Calu3 (cell line): ENCODE measurements around the gene WDSUB1. TPM values are rescaled to one million over a fixed set of nuclear protein-coding genes. Genes with fewer than 3 reads are reported as not detected.
A peak's percentile ranks its signal among the peaks of the same experiment; 100 is the strongest.

Experiments
- Bru-seq: library from RNA; stranded (reverse); fragments of 400-500 nt; gene quantifications from one replicate; lab custom pipeline; 2021; lab: Mats Ljungman, UMichigan
- BruChase-seq, 2 experiments: library from RNA; stranded (reverse); fragments of 400-500 nt; gene quantifications; one replicate each; lab custom pipeline; 2021; lab: Mats Ljungman, UMichigan
- BruUV-seq: library from RNA; stranded (reverse); fragments of 400-500 nt; replicated peaks from 2 replicates; lab custom pipeline; 2021; lab: Mats Ljungman, UMichigan
- CTCF ChIA-PET: fragments of 300-600 bp; sonication (Branson Sonifier 250); formaldehyde crosslinking; loops from one replicate; lab custom pipeline; 2022; ENCODE audit warnings: antibody characterized with exemption; lab: Charles Lee
- DNase-seq: peaks from one replicate; pipeline ENCODE4 v3.0.0; 2022
- H3K27ac Mint-ChIP-seq: one replicate; pipeline ENCODE4 v1.8.0; 2022; ENCODE audit warnings: mixed read lengths; ENCODE audit not compliant: unreplicated experiment
- H3K27me3 Mint-ChIP-seq: one replicate; pipeline ENCODE4 v1.8.0; 2022; ENCODE audit warnings: mixed read lengths; ENCODE audit not compliant: unreplicated experiment
- H3K36me3 Mint-ChIP-seq: one replicate; pipeline ENCODE4 v1.8.0; 2022; ENCODE audit warnings: mild to moderate bottlenecking, moderate library complexity, mixed read lengths; ENCODE audit not compliant: insufficient read depth, unreplicated experiment
- H3K4me1 Mint-ChIP-seq: one replicate; pipeline ENCODE4 v1.8.0; 2022; ENCODE audit warnings: mild to moderate bottlenecking, low read depth, mixed read lengths; ENCODE audit not compliant: unreplicated experiment
- H3K4me3 Mint-ChIP-seq: one replicate; pipeline ENCODE4 v1.8.0; 2022; ENCODE audit warnings: mild to moderate bottlenecking, low read depth, moderate library complexity, mixed read lengths; ENCODE audit not compliant: unreplicated experiment
- H3K9me3 Mint-ChIP-seq: one replicate; pipeline ENCODE4 v1.8.0; 2022; ENCODE audit warnings: low read depth, mixed read lengths; ENCODE audit not compliant: unreplicated experiment
- CTCF ChIP-seq: fragments of 200-600 bp; IDR thresholded peaks from one replicate; pipeline ENCODE4 v1.8.0; 2022; ENCODE audit warnings: antibody characterized with exemption; ENCODE audit not compliant: unreplicated experiment
- intact Hi-C: fragments of 100-400 bp; cut with micrococcal nuclease; formaldehyde crosslinking; loops from one replicate; pipeline ENCODE4 v1.10.0; 2022; ENCODE audit not compliant: unreplicated experiment
- long read RNA-seq: library from polyadenylated mRNA; stranded (forward); transcript quantifications from one replicate; pipeline ENCODE4 v2.0.0, GENCODE V29; 2022
- total RNA-seq: library from RNA; stranded (reverse); gene quantifications from 2 replicates; pipeline ENCODE4 v1.2.3, GENCODE V29; 2022

WDSUB1 gene
- 6.7 and 7.3 TPM in 2 replicates for total RNA-seq
- percentile 66 among the genes with signal in this experiment for Bru-seq, nascent RNA
- BruChase-seq, experiment 1, labeled RNA remaining after a 6-hour chase, result percentile 56 among the genes with signal in this experiment
- percentile 66 among the genes with signal in this experiment for BruChase-seq, experiment 2, labeled RNA remaining after a 2-hour chase
- long read RNA-seq, transcript WDSUB1-202 (11 exons, 1,912 nt), result major isoform, 7 of 17 reads
- long read RNA-seq, partial matches to known transcripts, result 0 of 17 reads
- long read RNA-seq, other reads (novel, unspliced or antisense), result 8 of 17 reads

- intact Hi-C loops, result no loop called here
- H3K4me1 Mint-ChIP-seq, result peaks cover 36% of the 10 kb centered on the region
- DNase-seq, result peak; percentile 66
- H3K27ac Mint-ChIP-seq, result peak within 1 kb of the TSS; percentile 60
- CTCF ChIA-PET, result interaction anchor here (0.7 to 1.1 kb wide), 3 partner anchors 11 to 27 kb away, joined by 3 to 4 read pairs (median 4); no protein-coding TSS in a partner anchor
- no peaks in the 10 kb centered on the region for H3K9me3 Mint-ChIP-seq
- H3K36me3 Mint-ChIP-seq, result peaks cover 18% of the 10 kb centered on the region
- no TSS peak for BruUV-seq
- no peaks in the 10 kb centered on the region for H3K27me3 Mint-ChIP-seq
- H3K4me3 Mint-ChIP-seq, result peak within 1 kb of the TSS; percentile 83
- TF ChIP-seq CTCF, result no peak
Observed at GRCh38 chr2:159285929-159286708, at the start of gene WDSUB1. Gene WDSUB1, minus strand, starts transcription at chr2:159286703. Its CDS starts 3,634 bp downstream, at chr2:159283069.

- no peaks in the 10 kb centered on the region for H3K27me3 Mint-ChIP-seq
- TF ChIP-seq CTCF, result no peak
- intact Hi-C loops, result no loop called here
- H3K27ac Mint-ChIP-seq, result no peak overlapping the region
- DNase-seq, result no peak
- H3K4me1 Mint-ChIP-seq, result peaks cover 9% of the 10 kb centered on the region
- no peaks in the 10 kb centered on the region for H3K9me3 Mint-ChIP-seq
- no TSS peak for BruUV-seq
- CTCF ChIA-PET, result interaction anchor here (0.6 kb wide), 1 partner anchor 29 kb away, joined by 4 read pairs; no protein-coding TSS in a partner anchor
- no peaks in the 10 kb centered on the region for H3K36me3 Mint-ChIP-seq
- no peak overlapping the region for H3K4me3 Mint-ChIP-seq
Observed at GRCh38 chr2:159326569-159327255, 40.2 kb upstream of the WDSUB1 start.

- BruUV-seq, result no TSS peak
Observed at GRCh38 chr2:159322419-159322818, 35.9 kb upstream of the WDSUB1 start.

More at GRCh38 chr2:159322419-159322818, 35.9 kb upstream of the WDSUB1 start:
- Mint-ChIP-seq H3K27me3 (no peaks in the 10 kb centered on the region), H3K4me1 (peaks cover 9% of the 10 kb centered on the region), H3K9me3 (no peaks in the 10 kb centered on the region), H3K4me3 (no peak overlapping the region), H3K27ac (no peak overlapping the region), H3K36me3 (no peaks in the 10 kb centered on the region)
- intact Hi-C loops, result no loop called here
- no peak for TF ChIP-seq CTCF
- CTCF ChIA-PET, result no interaction called here
- DNase-seq, result no peak
